ENCODE data around the gene COL7A1. TPM values are rescaled to one million over a fixed set of nuclear protein-coding genes. Genes with fewer than 3 reads are reported as not detected.

Gene COL7A1
- polyA plus RNA-seq, 1 of the 3 experiments (the other 2 are of a cell fraction): 10.8 TPM

DNA sequence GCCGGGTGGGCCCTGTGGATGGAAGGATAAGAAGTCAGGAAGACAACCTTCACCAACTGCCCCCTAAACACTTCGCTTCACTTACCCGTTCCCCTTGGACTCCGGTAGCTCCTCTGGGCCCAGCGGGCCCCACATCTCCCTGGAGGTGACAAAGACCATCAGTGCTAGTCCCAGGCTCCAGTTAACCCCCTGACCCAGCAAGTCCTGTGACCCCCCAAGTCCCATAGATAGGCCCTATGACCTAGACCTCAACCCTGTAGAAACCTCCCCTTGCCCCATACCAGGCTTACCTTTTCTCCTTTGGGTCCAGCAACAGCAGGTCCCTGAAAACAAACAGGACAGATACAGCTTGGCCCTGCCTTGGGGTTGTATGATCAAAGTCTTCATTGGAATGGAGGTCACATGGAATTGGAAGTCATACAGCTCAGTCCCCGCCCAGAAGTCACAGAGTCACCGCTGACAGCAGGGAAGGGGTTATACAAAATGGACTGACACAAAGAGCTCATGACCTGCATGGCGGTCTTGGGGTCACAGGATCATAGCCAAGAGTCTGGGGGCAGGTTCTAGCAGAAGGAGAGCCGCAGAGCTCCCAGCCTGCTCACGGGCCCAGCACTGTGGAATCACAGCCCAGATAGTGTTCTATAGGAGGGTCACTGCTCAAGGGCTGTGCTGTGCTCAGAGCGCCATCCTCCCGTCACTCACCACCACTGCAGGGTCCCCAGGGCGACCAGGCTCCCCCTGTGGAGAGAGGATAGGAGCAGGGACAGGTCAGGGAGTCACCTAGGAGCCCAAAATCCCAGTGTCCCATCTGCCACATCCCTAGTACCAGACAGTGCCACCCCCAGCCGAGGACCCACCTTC lies 13.3 kb downstream of the COL7A1 start (continued):
- TF ChIP-seq ZBTB33 (IDR thresholded peaks at IDR 0.05; ENCODE audit: borderline replicate concordance, low read depth) (no peak), RCOR1 (IDR thresholded peaks at IDR 0.05; ENCODE audit: low read length) (no peak), FOXJ3 (CRISPR knock-in tag; IDR thresholded peaks at IDR 0.05) (no peak), GATA2 (CRISPR knock-in tag; IDR thresholded peaks at IDR 0.05) (no peak), RXRA (IDR thresholded peaks at IDR 0.05; ENCODE audit: borderline replicate concordance, low read depth) (no peak), MEF2A (IDR thresholded peaks at IDR 0.05; ENCODE audit: borderline replicate concordance, low read depth) (no peak), CHD2 (IDR thresholded peaks at IDR 0.05; ENCODE audit: low read length, partially characterized antibody) (no peak), TAF1 (IDR thresholded peaks at IDR 0.05; ENCODE audit: borderline replicate concordance, low read depth, low read length) (no peak), SIN3A (IDR thresholded peaks at IDR 0.05; ENCODE audit: borderline replicate concordance, low read depth, low read length) (no peak)

DNA sequence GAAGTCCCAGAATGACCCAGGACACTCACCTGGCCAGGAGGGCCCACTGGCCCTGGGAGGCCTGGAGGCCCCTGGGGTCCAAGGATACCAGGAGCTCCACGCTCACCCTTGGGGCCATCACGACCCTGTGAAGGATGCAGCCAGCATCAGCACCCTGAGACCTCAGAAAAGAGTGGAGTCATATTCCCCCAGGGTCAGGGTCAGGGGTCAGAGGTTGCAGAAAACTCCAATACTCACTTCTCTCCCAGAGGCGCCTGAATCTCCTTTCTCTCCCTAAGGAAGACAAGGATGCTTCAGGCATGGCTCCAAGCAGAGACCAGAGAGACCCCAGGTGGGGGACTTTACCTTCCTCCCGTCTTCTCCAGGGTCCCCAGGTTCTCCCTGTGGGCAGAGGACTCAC lies 18.5 kb downstream of the COL7A1 start:
- Histone ChIP-seq H3K4me1 (ENCODE audit: control insufficient read depth in 1 of 2, insufficient read depth in 2 of 2, low read depth in 1 of 2, low read length in 1 of 2) (no peaks in the 10 kb centered on the region), H3K4me2 (no peak overlapping the region), H4K20me1 (ENCODE audit: insufficient read depth) (no peaks in the 10 kb centered on the region), H2AFZ (ENCODE audit: low read depth) (no peak overlapping the region), H3K9me2 (no peaks in the 10 kb centered on the region), H3K9ac (no peak overlapping the region), H3K79me2 (ENCODE audit: insufficient read depth) (no peaks in the 10 kb centered on the region), H3K4me3 (ENCODE audit: low read depth in 2 of 2, low read length in 1 of 2) (no peak overlapping the region), H3F3A (replicated peaks; ENCODE audit: insufficient read depth) (no peaks in the 10 kb centered on the region), H3K36me3 (replicated peaks in 1 of 2; ENCODE audit: control insufficient read depth in 1 of 2, insufficient read depth in 2 of 2, low read length in 1 of 2) (no peaks in the 10 kb centered on the region), H3K27me3 (ENCODE audit: insufficient read depth) (no peaks in the 10 kb centered on the region), H3K27ac (ENCODE audit: low read depth in 2 of 2, low read length in 1 of 2) (no peak overlapping the region), H3K9me3 (no peaks in the 10 kb centered on the region)
- DNase-seq: no peak
- CTCF ChIA-PET: interaction anchor here (0.7 to 1.1 kb wide), 2 partner anchors 12 to 28 kb away, joined by 3 read pairs; no protein-coding TSS in a partner anchor
- WGBS (ENCODE audit: low lambda C conversion rate): 87% methylated on average over 2 of the region's 4 CpGs
- POLR2A ChIA-PET: no interaction called here
- TF ChIP-seq, protein P1, sequence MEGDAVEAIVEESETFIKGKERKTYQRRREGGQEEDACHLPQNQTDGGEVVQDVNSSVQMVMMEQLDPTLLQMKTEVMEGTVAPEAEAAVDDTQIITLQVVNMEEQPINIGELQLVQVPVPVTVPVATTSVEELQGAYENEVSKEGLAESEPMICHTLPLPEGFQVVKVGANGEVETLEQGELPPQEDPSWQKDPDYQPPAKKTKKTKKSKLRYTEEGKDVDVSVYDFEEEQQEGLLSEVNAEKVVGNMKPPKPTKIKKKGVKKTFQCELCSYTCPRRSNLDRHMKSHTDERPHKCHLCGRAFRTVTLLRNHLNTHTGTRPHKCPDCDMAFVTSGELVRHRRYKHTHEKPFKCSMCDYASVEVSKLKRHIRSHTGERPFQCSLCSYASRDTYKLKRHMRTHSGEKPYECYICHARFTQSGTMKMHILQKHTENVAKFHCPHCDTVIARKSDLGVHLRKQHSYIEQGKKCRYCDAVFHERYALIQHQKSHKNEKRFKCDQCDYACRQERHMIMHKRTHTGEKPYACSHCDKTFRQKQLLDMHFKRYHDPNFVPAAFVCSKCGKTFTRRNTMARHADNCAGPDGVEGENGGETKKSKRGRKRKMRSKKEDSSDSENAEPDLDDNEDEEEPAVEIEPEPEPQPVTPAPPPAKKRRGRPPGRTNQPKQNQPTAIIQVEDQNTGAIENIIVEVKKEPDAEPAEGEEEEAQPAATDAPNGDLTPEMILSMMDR (IDR thresholded peaks at IDR 0.05): no peak
- TF ChIP-seq ZBTB33 (IDR thresholded peaks at IDR 0.05; ENCODE audit: borderline replicate concordance, low read depth) (no peak), JUND (IDR thresholded peaks at IDR 0.05) (no peak), RCOR1 (IDR thresholded peaks at IDR 0.05; ENCODE audit: low read length) (no peak), RAD21 (IDR thresholded peaks at IDR 0.05; ENCODE audit: low read length) (no peak), GATA2 (CRISPR knock-in tag; IDR thresholded peaks at IDR 0.05) (no peak), CHD2 (IDR thresholded peaks at IDR 0.05; ENCODE audit: low read length, partially characterized antibody) (no peak), SIN3A (IDR thresholded peaks at IDR 0.05; ENCODE audit: borderline replicate concordance, low read depth, low read length) (no peak), NFIC (IDR thresholded peaks at IDR 0.05; ENCODE audit: borderline replicate concordance) (no peak), USF2 (IDR thresholded peaks at IDR 0.05; ENCODE audit: borderline replicate concordance, low read depth, low read length) (no peak), FOSL2 (IDR thresholded peaks at IDR 0.05; ENCODE audit: borderline replicate concordance, low read depth) (no peak), PBX3 (IDR thresholded peaks at IDR 0.05) (no peak), MAX (IDR thresholded peaks at IDR 0.05; ENCODE audit: low read depth) (no peak), EP300 (IDR thresholded peaks at IDR 0.05; ENCODE audit: borderline replicate concordance in 1 of 2, low read depth in 1 of 2, low read length in 1 of 2) (no peak), TAF1 (IDR thresholded peaks at IDR 0.05; ENCODE audit: borderline replicate concordance, low read depth, low read length) (no peak), RXRA (IDR thresholded peaks at IDR 0.05; ENCODE audit: borderline replicate concordance, low read depth) (no peak)
- TF ChIP-seq, protein P2, sequence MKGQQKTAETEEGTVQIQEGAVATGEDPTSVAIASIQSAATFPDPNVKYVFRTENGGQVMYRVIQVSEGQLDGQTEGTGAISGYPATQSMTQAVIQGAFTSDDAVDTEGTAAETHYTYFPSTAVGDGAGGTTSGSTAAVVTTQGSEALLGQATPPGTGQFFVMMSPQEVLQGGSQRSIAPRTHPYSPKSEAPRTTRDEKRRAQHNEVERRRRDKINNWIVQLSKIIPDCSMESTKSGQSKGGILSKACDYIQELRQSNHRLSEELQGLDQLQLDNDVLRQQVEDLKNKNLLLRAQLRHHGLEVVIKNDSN (IDR thresholded peaks at IDR 0.05; ENCODE audit: borderline replicate concordance, low read depth): no peak

Data from SK-N-SH (cell line).